HT-29 (cell line): ENCODE results near the gene PLEKHG4B. TPM values are rescaled to one million over a fixed set of nuclear protein-coding genes. Genes with fewer than 3 reads are reported as not detected.

Experiments used
- DNase-seq: peaks from one replicate; pipeline ENCODE4 v3.0.0-alpha.2; 2015; ENCODE audit warnings: low spot score
- total RNA-seq: library from RNA; depleted of rRNA; stranded (reverse); fragments of >200 nt; shearing (Covaris generic); gene quantifications from 2 replicates; pipeline ENCODE4 v1.2.3, GENCODE V29; 2014

Gene PLEKHG4B
- total RNA-seq, 1 experiment from 2014 or later, result not detected

DNA sequence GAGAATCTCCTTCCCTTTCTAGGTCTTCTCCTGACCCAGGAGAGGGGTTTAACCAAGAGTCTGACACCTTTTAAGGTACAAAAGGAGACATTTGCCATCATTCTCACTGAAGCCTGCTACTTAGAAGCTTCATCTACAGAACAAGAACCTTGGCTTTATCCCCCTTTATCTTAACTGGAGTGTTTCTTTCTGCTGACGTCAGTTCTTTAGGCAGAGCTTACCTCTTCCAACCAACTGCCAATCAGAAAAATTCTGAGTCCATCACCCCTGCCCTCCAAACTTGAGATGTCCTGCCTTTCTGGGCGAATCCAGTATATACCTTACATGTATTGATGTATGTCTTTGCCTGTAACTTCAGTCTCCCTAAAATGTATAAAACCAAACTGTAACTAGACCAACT, 37.2 kb downstream of the PLEKHG4B start:
- DNase-seq, result no peak

DNA sequence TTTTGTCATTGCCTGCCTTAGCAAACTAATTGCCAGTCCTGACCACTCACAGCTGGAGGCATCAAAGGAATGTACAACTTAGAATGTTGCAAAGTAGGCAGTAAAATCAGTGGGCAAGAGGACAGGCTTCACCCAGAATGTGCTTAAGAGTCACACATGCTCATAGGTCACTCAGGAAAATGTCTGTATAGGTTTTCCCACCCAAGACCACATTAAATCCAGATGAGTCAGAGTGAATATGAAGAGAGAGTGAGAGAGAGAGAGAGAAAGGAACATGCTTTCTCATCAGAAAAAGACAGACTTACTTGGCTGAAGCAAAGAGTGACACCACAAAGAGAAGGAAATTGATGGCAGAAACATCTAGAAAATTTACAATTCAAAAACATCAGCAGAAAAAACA, 37.9 kb downstream of the PLEKHG4B start:
- no peak for DNase-seq

DNA sequence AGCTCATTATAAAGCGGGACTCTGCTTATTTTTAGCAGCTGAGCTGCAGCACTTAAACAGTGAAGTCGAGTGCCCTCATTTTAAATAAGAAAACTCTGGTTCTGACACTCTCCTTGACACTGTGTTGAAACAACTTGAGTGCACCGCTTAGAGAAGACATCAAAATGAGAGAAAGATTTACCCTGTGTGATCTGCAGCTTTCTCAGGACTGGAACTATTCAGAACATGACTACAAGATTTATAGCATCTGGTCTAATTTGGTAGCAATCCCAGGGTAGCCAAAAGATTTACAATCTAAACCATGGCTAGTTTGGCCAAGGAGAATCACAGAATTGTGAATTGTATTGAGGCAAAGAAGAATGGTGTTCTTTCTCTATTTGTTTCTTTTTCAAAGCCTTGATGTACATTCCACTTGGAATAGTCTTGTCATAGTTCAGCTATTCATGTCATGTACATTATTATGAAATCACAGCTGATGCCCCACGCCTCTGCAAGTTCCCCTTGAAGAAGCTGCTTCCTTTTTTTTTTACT, 38.7 kb downstream of the PLEKHG4B start:
- DNase-seq, result no peak

DNA sequence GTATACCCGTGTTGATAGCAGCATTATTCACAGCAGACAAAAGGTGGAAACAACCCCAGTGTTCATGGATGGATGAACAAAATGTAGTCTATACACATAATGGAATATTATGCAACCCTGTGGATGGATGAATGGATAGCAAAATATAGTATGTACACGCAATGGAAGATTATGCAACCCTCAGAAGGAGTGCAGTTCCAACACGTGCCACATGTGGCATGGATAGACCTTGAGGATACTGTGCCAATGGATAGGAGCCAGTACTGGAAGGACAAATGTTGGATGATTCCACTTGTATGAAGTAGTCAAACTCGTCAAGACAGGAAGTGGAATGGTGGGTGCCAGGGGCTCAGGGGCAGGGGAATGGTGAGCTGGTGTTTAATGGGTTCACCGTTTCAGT, 44.9 kb downstream of the PLEKHG4B start:
- peak; percentile 16 for DNase-seq

DNA sequence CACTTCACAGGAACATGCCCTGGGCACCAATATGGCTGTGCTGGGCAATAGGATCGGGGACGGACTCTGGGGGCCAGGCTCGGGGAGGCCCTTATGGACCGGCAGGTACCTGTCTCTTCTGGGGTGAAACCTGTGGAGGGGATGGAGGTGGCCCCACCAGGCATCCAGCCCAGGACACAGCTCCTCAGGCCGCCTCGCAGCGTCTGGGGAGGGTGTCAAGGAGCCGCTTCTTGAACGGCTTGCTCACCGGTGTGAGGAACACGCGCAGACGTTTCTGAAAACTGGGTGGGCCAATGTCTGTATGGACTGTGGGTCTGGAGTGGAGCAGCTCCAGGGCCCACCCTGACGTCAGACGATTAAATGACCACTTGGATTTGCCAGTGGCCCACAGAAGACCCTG, 45.8 kb downstream of the PLEKHG4B start:
- DNase-seq, result no peak

DNA sequence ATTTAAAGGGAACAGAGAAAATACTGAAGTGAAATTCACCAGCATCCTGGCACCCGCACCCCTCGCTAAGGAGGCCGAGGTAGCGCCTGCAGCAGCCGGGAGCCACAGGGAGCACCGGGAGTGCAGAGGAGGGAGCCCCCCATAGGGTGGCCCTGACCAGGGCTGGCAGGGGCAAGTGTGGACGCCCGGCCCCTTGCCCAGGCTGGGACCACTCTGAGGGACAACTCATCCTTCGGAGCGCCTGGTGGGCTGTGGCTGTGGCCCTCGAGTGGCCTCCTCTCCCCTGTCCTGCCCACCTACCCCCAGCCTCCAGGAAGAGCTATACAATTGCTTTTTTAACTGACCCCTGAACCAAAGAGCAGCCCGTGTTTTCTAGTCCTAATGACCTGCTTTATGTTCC, 47.0 kb downstream of the PLEKHG4B start:
- DNase-seq, result no peak

DNA sequence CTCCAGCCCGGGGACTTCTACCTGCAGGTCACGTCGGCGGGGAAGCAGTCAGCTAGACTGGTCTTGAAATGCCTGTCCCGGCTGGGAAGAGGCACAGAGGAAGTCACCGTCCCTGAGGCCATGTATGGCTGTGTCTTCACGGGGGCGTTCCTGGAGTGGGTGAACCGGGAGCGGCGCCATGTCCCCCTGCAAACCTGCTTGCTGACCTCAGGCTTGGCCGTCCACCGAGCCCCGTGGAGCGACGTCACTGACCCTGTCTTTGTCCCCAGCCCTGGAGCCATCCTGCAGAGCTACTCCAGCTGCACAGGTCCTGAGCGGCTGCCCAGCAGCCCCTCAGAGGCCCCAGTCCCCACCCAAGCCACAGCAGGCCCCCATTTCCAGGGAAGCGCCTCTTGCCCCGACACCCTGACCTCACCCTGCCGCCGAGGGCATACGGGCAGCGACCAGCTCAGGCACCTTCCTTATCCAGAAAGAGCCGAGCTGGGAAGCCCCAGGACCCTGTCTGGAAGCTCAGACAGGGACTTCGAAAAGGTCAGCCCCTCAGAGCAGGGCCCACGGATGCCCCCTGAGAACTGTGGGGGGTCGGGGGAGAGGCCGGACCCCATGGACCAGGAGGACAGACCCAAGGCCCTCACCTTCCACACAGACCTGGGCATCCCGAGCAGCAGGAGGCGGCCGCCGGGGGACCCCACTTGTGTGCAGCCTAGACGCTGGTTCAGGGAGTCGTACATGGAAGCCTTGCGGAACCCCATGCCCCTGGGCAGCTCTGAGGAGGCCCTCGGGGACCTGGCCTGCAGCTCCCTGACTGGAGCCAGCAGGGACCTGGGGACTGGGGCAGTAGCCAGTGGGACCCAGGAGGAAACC, 47.8 kb downstream of the PLEKHG4B start:
- no peak for DNase-seq

DNA sequence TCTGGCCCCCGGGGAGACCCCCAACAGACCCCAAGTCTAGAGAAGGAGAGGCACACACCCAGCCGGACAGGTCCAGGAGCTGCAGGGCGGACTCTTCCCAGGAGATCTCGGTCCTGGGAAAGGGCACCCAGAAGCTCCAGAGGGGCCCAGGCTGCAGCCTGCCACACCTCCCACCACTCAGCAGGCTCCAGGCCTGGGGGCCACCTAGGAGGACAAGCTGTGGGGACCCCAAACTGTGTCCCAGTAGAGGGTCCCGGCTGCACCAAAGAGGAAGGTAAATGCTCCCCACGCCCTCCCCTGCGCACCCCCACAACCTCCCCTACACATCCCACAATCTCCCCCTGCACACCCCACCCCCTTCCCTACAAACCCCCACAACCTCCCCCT, 48.5 kb downstream of the PLEKHG4B start:
- DNase-seq, result no peak

DNA sequence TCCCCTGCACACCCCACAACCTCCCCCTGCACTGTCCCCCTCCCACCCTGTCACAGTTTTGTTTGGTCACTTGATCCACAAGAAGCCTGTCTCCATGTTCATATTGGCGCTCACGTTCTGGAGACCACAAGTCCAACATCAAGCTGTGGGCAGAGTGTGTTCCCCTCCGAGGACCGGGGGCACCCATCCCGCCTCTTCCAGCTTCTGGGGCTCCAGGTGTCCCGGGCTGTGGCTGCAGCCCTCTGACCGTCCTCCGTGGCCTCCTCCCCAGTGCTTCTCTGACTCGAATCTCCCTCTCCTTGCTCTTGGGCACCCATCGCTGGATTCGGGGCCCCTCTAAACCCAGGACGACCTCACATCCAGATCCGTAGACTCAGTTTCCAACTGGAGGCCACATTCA, 49.2 kb downstream of the PLEKHG4B start:
- DNase-seq, result no peak

DNA sequence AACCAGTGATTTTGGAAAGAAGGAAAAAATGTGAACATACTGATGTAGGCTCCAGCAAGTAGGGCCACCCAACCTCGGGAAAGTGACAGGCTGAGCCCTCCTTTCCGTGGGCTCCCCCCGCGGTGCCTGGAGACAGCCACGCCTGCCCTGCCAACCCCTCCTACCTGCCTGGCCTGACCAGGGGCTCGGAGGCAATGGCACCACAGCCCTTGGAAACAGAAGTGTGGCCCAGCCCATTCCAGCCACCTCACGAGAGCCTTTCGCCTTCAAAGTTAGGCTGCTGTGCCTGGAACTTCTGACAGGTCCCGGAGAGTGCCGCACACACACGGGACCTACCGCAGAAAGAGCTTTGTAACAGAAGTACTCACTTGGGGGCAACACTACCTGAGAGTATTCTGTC, 49.8 kb downstream of the PLEKHG4B start:
- no peak for DNase-seq

DNA sequence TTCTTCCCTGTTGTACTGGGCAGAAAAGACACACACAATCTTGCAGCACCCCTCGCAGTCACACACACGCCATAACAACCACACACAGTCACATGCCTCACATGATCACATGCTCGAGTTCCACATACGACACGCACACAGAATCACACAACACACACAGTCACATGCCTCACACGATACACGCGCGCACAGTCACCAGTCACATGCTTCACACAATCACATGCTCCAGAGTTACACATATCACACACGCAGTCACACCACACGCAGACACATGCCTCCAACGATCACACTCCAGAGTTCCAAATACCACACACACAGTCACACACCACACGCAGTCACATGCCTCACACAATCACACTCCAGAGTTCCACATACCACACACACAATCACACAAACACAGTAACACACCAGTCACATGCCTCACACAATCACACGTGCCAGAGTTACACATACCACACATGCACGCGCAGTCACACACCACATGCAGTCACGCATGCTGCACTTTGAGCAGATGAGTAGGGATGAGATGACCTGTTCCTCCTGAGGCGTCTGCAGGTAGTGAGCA, 50.4 kb downstream of the PLEKHG4B start:
- DNase-seq, result no peak

DNA sequence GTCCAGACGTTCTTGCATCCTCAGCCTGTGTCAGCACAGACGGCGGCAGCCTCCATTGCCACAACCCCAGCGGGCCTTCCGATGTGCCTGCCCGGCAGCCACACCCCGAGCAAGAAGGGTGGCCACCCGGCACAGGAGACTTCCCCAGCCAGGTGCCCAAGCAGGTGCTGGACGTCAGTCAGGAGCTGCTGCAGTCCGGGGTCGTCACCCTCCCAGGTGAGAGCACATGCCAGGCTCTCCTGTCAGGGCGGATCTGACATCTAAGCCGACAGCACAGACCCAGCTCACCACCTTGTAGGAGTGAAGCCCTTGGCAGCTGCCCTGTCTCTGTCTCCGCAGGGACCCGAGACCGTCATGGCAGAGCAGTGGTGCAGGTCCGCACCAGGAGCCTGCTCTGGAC, 51.1 kb downstream of the PLEKHG4B start:
- no peak for DNase-seq

DNA sequence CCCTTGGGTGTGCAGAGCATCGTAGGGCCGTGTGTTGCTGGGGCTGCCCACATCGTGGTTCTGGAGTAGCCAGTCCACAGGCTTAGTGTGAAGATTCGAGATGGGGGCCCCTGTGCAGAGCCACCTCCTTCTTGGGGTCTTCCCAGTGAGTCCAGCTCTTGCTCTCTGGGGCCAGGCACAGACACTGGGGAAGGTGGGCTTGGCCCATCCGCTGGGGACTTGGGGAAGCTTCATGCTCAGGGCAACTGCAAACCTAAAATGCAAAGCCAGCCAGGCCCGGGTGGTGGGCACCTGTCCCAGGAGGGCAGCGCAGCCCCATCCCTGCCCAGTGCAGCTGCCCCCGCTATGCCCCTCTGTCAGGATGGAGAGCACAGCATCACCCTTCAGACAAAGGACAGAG, 53.0 kb downstream of the PLEKHG4B start:
- DNase-seq, result no peak

DNA sequence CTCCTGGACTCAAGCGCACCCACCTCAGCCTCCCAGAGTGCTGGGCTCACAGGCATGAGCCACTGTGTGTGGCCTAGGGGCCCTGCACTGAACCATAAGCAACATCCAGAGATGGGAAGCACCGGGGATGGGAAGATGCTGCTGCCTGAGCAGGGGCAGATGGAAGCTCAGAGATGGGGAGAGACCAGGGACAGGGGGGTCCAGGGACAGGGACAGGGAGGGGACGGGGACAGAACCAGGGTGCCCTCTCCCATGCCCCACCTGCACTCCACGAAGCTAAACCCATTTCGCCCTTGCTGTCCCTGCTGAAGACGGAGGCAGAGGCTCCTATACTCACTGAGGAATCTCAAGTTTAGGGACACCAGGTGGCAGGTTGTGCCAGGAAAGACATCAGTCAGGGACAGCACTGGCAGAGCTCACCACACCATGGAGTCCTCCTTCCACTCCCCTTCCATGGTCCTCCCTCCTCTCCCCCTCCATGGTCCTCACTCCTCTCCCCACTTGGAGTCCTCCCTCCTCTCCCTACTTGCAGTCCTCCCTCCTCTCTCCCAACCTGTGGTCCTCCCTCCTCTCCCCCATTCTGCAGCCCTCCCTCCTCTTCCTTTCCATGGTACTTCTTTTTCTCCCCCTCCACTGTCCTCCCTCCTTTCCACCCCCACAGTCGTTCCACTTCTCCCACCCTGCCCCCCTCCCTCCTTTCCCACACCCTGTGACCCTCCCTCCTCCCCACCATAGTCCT, 53.8 kb downstream of the PLEKHG4B start:
- no peak for DNase-seq

DNA sequence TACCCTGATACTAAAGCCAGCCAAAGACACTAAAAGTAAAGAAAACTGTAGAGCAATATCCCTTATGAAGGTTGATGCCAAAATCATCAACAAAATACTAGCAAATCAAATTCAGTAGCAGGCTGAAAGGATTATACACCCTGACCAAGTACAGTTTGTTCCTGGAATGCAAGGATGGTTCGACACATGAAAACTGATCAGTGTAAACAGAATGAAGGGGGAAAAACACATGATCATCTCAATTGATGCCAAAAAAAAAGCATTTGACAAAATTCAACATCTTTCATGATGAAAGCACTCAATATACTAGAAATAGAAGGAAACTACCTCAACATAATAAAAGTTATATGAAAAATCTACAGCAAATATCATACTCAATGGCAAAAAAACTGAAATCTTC, 55.8 kb downstream of the PLEKHG4B start:
- peak; percentile 15 for DNase-seq

DNA sequence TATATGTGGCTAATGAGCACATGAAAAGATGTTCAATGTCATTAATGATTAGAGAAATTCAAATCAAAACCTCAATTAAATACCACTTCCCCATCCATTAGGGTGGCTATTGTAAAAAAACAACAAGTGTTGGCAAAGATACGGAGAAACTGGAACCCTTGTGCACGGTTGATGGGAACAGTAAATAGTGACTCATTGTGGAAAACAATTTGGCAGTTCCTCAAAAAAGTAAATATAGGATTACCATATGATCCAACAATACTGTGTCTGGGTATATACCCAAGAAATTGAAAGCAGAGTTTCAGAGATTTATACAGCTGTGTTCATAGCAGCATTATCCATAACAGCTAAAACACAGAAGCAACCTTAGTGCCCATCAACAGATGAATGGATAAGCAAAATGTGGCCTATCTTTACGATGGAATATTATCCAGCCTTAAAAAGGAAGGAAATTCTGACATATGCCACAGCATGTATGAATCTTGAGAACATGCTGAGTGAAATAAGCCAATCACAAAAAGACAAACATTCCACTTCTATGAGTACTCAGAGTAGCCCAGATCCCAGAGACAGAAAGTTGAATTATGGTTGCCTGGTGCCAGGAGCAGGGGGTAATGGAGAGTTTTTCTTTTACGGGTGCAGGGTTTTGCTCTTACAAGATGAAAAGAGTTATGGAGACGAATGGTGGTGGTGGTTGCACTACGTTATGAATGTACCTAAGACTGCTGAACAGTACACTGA, 57.9 kb downstream of the PLEKHG4B start:
- no peak for DNase-seq

DNA sequence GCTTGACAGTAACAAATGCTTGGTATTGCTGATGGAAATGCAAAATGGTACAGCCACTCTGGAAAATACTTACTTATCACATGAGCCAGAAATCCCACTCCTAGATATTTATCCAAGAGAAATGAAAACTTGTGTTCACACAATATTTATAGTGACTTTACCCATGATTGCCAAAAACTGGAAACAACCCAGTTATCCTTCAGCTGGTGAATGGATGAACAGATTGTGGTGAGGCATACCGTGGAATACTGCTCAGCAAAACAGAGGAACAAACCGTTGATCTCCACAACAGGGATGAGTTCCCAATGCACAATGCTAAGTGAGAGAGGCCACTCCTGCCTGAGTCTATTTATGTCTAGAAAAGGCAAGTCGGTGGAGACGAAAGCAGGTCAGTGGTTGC, 58.8 kb downstream of the PLEKHG4B start:
- DNase-seq, result no peak

DNA sequence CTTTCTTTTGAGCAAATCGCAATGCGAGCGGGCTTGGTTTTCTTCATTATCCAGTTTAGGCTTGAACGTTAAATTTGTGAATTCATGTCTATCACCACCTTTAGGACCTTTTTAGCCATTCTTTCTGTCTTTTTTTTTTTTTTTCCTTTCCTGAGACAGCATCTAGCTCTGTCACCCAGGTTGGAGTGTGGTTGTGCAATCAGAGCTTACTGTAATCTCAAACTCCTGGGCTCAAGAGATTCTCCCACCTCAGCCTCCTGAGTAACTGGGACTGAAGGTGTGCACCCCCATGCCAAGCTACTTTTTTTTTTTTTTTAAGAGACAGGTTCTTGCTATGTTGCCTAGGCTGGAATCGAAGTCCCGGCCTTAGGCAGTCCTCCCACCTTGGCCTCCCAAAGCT, 60.1 kb downstream of the PLEKHG4B start:
- DNase-seq, result no peak

DNA sequence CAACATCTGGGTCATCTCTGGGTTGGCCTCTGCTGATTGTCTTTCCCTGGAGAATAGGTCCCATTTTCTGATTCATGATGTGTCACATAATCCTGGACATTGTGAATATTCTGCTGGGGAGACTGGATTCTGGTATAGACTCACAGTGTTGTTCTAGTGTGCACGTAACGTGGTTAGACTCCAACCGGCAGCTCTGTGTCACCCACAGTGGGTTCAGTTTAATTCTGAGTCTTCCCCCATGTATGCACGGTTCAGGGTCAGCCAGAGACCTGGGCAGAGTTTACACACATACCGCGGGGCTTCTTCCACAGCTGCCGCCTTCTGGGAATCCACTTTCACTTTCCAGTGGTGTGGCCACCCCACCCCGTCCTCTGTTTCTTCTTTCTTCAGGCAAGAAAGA, 61.3 kb downstream of the PLEKHG4B start:
- DNase-seq, result no peak

DNA sequence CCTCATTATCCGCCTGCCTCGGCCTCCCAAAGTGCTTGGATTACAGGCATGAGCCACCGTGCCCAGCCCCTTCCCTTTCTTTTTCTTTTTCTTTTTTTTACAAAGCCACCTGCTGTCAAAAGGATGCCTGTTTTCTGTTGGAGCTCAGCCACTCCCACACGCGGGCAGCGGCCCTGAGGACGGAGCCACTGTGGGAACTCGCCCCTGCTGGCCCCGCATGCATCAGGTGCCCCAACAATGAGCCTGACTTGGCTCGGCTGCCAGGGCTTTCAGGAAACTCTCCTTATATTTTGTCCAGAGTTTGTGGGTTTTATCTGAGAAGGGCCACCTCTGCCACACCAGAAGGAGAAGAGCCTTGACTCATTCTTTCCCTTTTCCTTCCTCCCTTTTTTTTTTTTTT, 62.3 kb downstream of the PLEKHG4B start:
- no peak for DNase-seq

DNA sequence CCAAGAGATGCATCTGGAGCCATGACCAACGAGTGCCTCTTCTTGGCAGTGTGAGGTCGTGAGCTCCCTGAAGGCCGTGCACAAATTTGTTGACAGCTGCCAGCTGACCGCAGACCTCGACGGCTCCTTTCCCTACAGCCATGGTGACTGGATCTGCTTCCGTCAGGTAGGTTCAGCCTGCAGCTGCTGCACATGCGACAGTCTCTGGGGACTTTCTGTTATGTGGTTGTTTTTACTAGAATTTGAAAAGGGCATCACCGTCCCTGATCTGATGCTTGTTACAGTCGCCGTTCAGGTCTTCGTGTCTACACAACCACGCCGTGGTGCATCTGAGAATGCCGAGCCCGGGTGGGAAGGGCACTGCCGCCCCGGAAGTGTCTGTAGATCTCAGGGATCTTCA, 62.9 kb downstream of the PLEKHG4B start:
- no peak for DNase-seq
